Measurements from ENCODE around the gene ZNF318.
A peak's percentile ranks its signal among the peaks of the same experiment; 100 is the strongest.

The ZNF318 gene

DNA sequence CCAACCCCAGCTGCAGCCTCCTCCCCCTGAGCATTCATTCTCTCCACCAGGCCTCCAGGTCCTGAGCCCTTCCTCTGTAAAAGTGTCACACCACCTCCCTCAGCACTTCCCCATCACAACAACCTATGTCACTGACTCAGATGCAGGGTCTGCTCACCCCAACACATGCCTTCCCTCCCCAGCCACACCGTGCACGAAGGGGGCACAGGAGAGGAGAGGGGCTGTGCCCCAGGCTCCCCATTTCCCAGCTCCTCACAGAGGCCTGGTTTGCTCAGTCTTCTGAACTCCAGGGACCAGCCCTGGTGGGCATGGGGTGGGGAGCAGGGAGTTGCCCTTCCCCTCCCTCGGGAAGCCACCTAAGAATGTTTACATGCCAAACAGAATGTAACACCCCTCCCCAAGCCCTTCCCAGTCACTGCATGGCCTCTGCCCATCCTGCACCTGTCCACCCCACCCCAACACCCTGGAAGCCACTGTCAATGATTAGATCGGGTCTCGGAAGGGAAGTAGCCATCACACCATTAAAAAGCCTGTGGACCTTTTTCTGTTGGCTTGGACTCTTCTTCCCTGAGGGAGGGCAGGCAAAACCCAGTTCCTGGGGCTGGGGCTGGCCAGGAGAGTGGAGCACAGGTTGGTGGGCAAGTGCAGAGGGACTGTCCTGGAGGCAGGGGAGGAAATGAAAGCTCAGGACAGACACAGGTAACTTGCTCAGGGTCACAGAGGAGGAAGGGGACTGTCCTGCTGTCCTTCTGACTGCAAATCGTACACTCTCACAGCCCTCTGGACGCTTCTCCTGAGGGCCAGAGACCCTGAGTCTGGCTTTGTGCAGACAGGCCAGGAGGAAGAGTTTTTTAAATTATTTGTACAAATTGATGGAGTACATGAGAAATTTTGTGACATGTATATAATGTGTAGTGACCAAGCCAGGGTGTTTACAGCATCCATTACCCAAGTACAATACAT lies 81.4 kb downstream of the ZNF318 start:
- H3K9me3 ChIP-seq (ENCODE audit: severe bottlenecking): no peaks in the 10 kb centered on the region
- no peaks in the 10 kb centered on the region for H3K36me3 ChIP-seq
- DNase-seq: no peak
- H3K4me3 ChIP-seq (ENCODE audit: low read depth, low read length): no peak overlapping the region
- no peaks in the 10 kb centered on the region for H3K27me3 ChIP-seq (ENCODE audit: insufficient read depth, low read depth, severe bottlenecking)
- H3K27ac ChIP-seq: no peak overlapping the region
- TF ChIP-seq, protein P1, sequence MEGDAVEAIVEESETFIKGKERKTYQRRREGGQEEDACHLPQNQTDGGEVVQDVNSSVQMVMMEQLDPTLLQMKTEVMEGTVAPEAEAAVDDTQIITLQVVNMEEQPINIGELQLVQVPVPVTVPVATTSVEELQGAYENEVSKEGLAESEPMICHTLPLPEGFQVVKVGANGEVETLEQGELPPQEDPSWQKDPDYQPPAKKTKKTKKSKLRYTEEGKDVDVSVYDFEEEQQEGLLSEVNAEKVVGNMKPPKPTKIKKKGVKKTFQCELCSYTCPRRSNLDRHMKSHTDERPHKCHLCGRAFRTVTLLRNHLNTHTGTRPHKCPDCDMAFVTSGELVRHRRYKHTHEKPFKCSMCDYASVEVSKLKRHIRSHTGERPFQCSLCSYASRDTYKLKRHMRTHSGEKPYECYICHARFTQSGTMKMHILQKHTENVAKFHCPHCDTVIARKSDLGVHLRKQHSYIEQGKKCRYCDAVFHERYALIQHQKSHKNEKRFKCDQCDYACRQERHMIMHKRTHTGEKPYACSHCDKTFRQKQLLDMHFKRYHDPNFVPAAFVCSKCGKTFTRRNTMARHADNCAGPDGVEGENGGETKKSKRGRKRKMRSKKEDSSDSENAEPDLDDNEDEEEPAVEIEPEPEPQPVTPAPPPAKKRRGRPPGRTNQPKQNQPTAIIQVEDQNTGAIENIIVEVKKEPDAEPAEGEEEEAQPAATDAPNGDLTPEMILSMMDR (IDR thresholded peaks at IDR 0.05; ENCODE audit: low read depth, low read length): no peak

- TF ChIP-seq, protein P1 (IDR thresholded peaks at IDR 0.05; ENCODE audit: low read depth, low read length): peak; percentile 89
- Histone ChIP-seq H3K4me3 (ENCODE audit: low read depth, low read length) (no peak overlapping the region), H3K27me3 (ENCODE audit: insufficient read depth, low read depth, severe bottlenecking) (no peaks in the 10 kb centered on the region), H3K27ac (no peak overlapping the region), H3K9me3 (ENCODE audit: severe bottlenecking) (no peaks in the 10 kb centered on the region), H3K36me3 (no peaks in the 10 kb centered on the region)
- peak; percentile 74 for DNase-seq
Measured at GRCh38 chr6:43286980-43287716, 82.3 kb downstream of the ZNF318 start.

DNA sequence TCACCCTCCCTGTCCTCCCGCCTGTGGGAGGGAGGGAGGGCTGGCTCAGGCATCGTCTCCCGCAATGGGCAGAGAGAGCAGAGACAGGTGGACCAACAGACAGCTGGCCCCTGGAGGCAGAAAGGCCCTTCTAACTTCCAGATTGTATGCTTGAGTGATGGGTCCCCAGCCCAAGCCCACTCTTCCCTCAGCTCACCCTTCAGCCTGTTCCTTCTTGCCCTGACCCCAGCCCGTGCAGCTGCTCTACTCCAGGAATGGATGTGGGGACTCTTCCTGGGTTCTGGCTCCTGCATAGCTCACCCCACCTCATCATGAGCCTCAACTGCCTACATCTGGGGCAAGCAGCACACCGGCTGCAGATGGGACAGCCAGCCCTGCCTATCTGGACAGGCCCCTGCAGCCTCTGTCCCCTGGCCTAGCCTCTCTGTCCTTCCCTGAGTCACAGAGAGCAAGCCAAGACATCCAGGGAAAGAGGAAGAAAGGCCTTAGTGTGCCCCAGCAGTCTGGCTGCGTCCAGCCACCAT lies 82.9 kb downstream of the ZNF318 start:
- Histone ChIP-seq H3K4me3 (ENCODE audit: low read depth, low read length) (no peak overlapping the region), H3K36me3 (no peaks in the 10 kb centered on the region), H3K27ac (no peak overlapping the region), H3K27me3 (ENCODE audit: insufficient read depth, low read depth, severe bottlenecking) (no peaks in the 10 kb centered on the region), H3K9me3 (ENCODE audit: severe bottlenecking) (no peaks in the 10 kb centered on the region)
- DNase-seq: no peak
- TF ChIP-seq, protein P1 (IDR thresholded peaks at IDR 0.05; ENCODE audit: low read depth, low read length): no peak
